Activated T-helper 1 cell treated with anti-CD3 and anti-CD28 coated beads, Interleukin-2, amount 50 U/mL, for 16 hours (primary cell): ENCODE measurements around the gene PAN2.

Experiments used
- DNase-seq, 2 donors: peaks; one replicate each; pipeline ENCODE4 v3.0.0-alpha.2; 2020; ENCODE audit warnings: low read depth in 1 of 2, low spot score in 1 of 2

PAN2 gene

GRCh38 chr12:56271031-56271430, 62.8 kb downstream of the PAN2 start:
- no peak for DNase-seq

DNA sequence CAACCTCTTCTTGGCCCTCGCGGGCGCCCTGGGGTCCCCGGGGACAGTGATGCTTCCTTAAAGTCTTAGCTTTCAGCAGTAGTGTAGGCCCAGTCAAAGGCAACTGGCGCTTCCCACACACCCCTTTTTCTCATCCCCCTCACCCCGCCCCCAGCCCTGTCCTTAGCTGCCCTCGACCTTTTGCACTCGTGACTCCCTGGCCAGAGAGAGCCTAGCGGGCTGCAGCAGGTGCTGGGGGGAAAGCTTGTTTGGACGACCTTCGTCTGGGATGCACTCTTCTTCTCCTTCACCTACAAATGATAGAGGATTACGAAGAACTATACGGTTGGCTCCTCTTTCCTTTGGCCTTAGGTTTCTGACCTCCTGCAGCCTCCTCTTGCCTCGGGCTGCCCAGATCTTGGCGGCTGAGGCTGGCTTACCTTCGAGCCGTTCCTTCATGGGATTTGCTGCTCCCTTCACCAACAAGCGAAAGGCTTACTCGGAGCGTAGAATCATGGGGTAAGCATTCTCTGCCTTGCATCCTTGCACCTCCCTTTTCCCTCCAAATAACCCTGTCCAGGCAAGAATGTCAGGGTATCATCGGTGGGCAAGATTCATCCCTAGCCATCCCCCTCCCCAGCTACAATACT, 66.2 kb downstream of the PAN2 start:
- DNase-seq = no peak

- DNase-seq = peak; percentile 79 to 80
Measured at GRCh38 chr12:56266693-56267442, 66.9 kb downstream of the PAN2 start, which contains the start of gene COQ10A. TSS of gene COQ10A (plus strand) at chr12:56266942. CDS start at chr12:56267119, 177 bp downstream.
